Measurements from ENCODE around the gene MEGF11.

DNA sequence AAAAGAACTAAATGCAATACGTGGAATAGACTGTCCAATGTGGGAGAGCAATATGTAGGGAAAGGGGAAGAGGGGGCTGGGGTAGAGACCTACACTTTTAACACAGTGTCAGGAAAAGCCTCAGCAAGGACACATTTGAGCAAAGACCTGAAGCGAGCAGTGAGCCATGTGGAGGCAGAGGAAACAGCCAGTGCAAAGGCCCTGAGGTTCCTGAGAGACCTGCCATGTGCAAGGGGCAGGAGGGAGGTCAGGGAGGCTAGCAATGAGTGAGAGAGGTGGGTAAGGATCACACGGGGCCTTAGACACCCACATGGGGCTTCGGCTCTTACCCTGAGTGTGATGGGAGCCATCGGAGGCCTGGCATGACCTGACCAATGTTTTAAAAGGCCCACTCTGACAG is 203.3 kb downstream of the MEGF11 start:
- TF ChIP-seq, protein P1, sequence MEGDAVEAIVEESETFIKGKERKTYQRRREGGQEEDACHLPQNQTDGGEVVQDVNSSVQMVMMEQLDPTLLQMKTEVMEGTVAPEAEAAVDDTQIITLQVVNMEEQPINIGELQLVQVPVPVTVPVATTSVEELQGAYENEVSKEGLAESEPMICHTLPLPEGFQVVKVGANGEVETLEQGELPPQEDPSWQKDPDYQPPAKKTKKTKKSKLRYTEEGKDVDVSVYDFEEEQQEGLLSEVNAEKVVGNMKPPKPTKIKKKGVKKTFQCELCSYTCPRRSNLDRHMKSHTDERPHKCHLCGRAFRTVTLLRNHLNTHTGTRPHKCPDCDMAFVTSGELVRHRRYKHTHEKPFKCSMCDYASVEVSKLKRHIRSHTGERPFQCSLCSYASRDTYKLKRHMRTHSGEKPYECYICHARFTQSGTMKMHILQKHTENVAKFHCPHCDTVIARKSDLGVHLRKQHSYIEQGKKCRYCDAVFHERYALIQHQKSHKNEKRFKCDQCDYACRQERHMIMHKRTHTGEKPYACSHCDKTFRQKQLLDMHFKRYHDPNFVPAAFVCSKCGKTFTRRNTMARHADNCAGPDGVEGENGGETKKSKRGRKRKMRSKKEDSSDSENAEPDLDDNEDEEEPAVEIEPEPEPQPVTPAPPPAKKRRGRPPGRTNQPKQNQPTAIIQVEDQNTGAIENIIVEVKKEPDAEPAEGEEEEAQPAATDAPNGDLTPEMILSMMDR (conservative IDR thresholded peaks at IDR 0.05 in 1 of 2, IDR thresholded peaks at IDR 0.05 in 1 of 2; ENCODE audit: low read depth in 1 of 2, low read length in 2 of 2): no peak
- no peak for TF ChIP-seq EZH2 (IDR thresholded peaks at IDR 0.05; ENCODE audit: low read length, missing control alignments)
